Endodermal cell (in vitro differentiated cells): ENCODE measurements around the gene PCSK4. TPM values are rescaled to one million over a fixed set of nuclear protein-coding genes. Genes with fewer than 3 reads are reported as not detected.

ENCODE experiments used
- DNase-seq: peaks from one replicate; pipeline ENCODE4 v3.0.0-alpha.2; 2017
- H3K27ac ChIP-seq: 2 replicates; pipeline ENCODE4 v1.5.1; 2013; ENCODE audit warnings: mild to moderate bottlenecking, low read depth, low read length, moderate library complexity
- H3K27me3 ChIP-seq: 2 replicates; pipeline ENCODE4 v1.6.1; 2013; ENCODE audit warnings: mild to moderate bottlenecking, low read length, moderate library complexity; ENCODE audit not compliant: insufficient read depth, control insufficient read depth, poor library complexity, severe bottlenecking
- H3K36me3 ChIP-seq: 2 replicates; pipeline ENCODE4 v1.7.0; 2013; ENCODE audit warnings: mild to moderate bottlenecking, low read length, moderate library complexity; ENCODE audit not compliant: control insufficient read depth, insufficient read depth
- H3K4me1 ChIP-seq: one replicate; pipeline ENCODE4 v1.7.0; 2013; ENCODE audit warnings: low read length; ENCODE audit not compliant: control insufficient read depth, insufficient read depth
- H3K4me3 ChIP-seq: 2 replicates; pipeline ENCODE4 v1.5.1; 2013; ENCODE audit warnings: mild to moderate bottlenecking, low read length, moderate library complexity
- H3K9ac ChIP-seq: 2 replicates; pipeline ENCODE4 v1.6.1; 2013; ENCODE audit warnings: mild to moderate bottlenecking, low read length, moderate library complexity; ENCODE audit not compliant: poor library complexity, severe bottlenecking; ENCODE audit errors: extremely low read depth
- H3K9me3 ChIP-seq: 2 replicates; pipeline ENCODE4 v1.6.1; 2013; ENCODE audit warnings: mild to moderate bottlenecking, low read length, moderate library complexity; ENCODE audit not compliant: control insufficient read depth
- H3K27ac Mint-ChIP-seq: 2 replicates; pipeline ENCODE4 v1.8.0; 2020; ENCODE audit warnings: mixed read lengths
- H3K27me3 Mint-ChIP-seq: 2 replicates; pipeline ENCODE4 v1.8.0; 2021; ENCODE audit warnings: mild to moderate bottlenecking, mixed read lengths; ENCODE audit not compliant: insufficient read depth
- H3K36me3 Mint-ChIP-seq: 2 replicates; pipeline ENCODE4 v1.8.0; 2020; ENCODE audit warnings: low read depth, mixed read lengths
- H3K4me1 Mint-ChIP-seq: 2 replicates; pipeline ENCODE4 v1.8.0; 2020; ENCODE audit warnings: mixed read lengths
- H3K4me3 Mint-ChIP-seq: 2 replicates; pipeline ENCODE4 v1.8.0; 2020; ENCODE audit warnings: mild to moderate bottlenecking, moderate library complexity, mixed read lengths
- H3K9me3 Mint-ChIP-seq: 2 replicates; pipeline ENCODE4 v1.8.0; 2020; ENCODE audit warnings: mild to moderate bottlenecking, mixed read lengths
- CTCF ChIP-seq: fragments of 200-600 bp; sonication (generic); conservative IDR thresholded peaks from 2 replicates; pipeline ENCODE4 v1.5.0; 2021; ENCODE audit warnings: antibody characterized with exemption, mild to moderate bottlenecking
- WGBS, 2 experiments: methylation state at CpG; one replicate each; pipeline versions ENCODE4 v1.1.5 to v1.1.7; 2013; ENCODE audit warnings: missing lambda C conversion rate in 2 of 2, mixed read lengths in 1 of 2; ENCODE audit not compliant: insufficient coverage in 1 of 2, insufficient read length in 1 of 2; 5-methylcytosine and 5-hydroxymethylcytosine counted together
- total RNA-seq, 2 donors: library from RNA; stranded (reverse); fragmentation: NEBNext Ultra II Directional in 1 of 2; extraction: Animal tissue kit (Norgen Biotek cat#: 25700) in 1 of 2; gene quantifications; 2 replicates in 1 of 2; 3 replicates in 1 of 2; pipeline ENCODE4 v1.2.1, GENCODE V29; 2021

The PCSK4 gene
- total RNA-seq, 2 donors from 2014 or later = 25.2 to 31.6 TPM

- Mint-ChIP-seq H3K27ac (no peak overlapping the region), H3K36me3 (no peaks in the 10 kb centered on the region), H3K9me3 (no peaks in the 10 kb centered on the region), H3K27me3 (peaks cover 80% of the 10 kb centered on the region), H3K4me1 (no peaks in the 10 kb centered on the region), H3K4me3 (no peak overlapping the region)
- DNase-seq = no peak
- WGBS, 2 experiments = 72 to 79% methylated on average over 5 to 21 of the region's 22 CpGs
- no peak for TF ChIP-seq CTCF
- Histone ChIP-seq H3K9me3 (no peaks in the 10 kb centered on the region), H3K27me3 (peaks cover 65% of the 10 kb centered on the region), H3K9ac (no peak overlapping the region), H3K4me1 (no peaks in the 10 kb centered on the region), H3K27ac (no peak overlapping the region), H3K4me3 (no peak overlapping the region), H3K36me3 (no peaks in the 10 kb centered on the region)
Measured at GRCh38 chr19:1455002-1455335, 35.2 kb downstream of the PCSK4 start.

DNA sequence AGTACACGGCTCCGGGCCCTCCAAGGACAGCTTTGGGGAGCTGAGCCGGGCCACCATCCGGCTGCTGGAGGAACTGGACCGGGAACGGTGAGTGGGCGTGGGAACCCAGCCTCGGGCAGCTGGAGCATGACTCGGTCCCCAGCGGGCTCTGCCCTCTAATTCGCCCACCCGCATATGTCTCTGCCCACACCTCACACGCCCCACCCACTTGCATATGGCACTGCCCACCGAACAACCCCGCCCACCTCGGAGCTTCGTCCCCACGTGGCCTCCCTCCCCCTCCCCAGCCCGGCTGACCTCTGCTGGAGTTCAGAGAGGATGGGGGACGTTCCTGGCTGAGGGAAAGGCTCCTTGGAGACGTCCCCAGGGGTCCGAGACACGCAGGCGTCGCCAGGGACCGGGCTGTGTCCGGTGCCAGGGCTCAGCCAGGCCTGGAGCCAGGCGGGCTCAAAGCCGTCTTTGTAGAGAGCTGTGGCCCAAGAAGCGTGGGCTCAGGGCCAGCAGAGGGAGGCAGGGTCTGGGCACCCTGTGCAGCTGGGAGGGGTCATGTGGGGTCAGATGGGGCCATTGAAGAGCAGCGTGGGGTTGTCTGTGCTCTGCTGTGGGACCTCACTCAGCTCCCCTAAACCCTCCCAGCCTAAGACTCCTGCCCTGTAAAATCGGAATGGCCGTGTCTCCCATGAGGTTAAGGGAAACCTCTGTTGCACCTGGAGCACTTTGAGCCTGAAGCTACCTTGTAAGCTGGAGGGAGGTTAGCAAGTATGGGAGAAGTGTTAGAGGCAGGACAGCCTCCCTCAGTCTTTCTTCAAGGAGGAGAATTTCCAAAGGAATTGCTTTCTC, 36.4 kb downstream of the PCSK4 start:
- H3K27ac ChIP-seq = no peak overlapping the region
- Mint-ChIP-seq H3K36me3 (no peaks in the 10 kb centered on the region), H3K27me3 (peaks cover 80% of the 10 kb centered on the region)

GRCh38 chr19:1452802-1453524, 37.2 kb downstream of the PCSK4 start:
- WGBS, 2 experiments = 71 to 85% methylated on average over 12 to 30 of the region's 30 CpGs
- Mint-ChIP-seq H3K9me3 (peaks cover 1% of the 10 kb centered on the region), H3K36me3 (no peaks in the 10 kb centered on the region), H3K4me3 (no peak overlapping the region), H3K4me1 (no peaks in the 10 kb centered on the region), H3K27me3 (peaks cover 82% of the 10 kb centered on the region), H3K27ac (no peak overlapping the region)
- Histone ChIP-seq H3K36me3 (no peaks in the 10 kb centered on the region), H3K9me3 (no peaks in the 10 kb centered on the region), H3K27me3 (peaks cover 65% of the 10 kb centered on the region), H3K4me3 (no peak overlapping the region), H3K27ac (peak overlapping the region; percentile 96), H3K9ac (no peak overlapping the region), H3K4me1 (no peaks in the 10 kb centered on the region)
- DNase-seq = peak; percentile 44
- TF ChIP-seq CTCF = no peak

More for the DNA sequence above, 36.4 kb downstream of the PCSK4 start:
- Histone ChIP-seq H3K27me3 (peaks cover 65% of the 10 kb centered on the region), H3K4me1 (no peaks in the 10 kb centered on the region), H3K9me3 (no peaks in the 10 kb centered on the region), H3K9ac (no peak overlapping the region), H3K36me3 (no peaks in the 10 kb centered on the region), H3K4me3 (no peak overlapping the region)
- no peak for TF ChIP-seq CTCF
- no peak overlapping the region for H3K27ac Mint-ChIP-seq
- WGBS, 2 experiments = 43 to 67% methylated on average over 19 to 33 of the region's 33 CpGs
- no peak overlapping the region for H3K4me3 Mint-ChIP-seq
- peak; percentile 69 for DNase-seq
- H3K9me3 Mint-ChIP-seq = peaks cover under 1% of the 10 kb centered on the region
- H3K4me1 Mint-ChIP-seq = no peaks in the 10 kb centered on the region
